ENCODE measurements around the gene ADA. TPM values are rescaled to one million over a fixed set of nuclear protein-coding genes. Genes with fewer than 3 reads are reported as not detected.

The ADA gene
- polyA plus RNA-seq, 1 of the 3 experiments (the other 2 are of a cell fraction), result 25.7 TPM

DNA sequence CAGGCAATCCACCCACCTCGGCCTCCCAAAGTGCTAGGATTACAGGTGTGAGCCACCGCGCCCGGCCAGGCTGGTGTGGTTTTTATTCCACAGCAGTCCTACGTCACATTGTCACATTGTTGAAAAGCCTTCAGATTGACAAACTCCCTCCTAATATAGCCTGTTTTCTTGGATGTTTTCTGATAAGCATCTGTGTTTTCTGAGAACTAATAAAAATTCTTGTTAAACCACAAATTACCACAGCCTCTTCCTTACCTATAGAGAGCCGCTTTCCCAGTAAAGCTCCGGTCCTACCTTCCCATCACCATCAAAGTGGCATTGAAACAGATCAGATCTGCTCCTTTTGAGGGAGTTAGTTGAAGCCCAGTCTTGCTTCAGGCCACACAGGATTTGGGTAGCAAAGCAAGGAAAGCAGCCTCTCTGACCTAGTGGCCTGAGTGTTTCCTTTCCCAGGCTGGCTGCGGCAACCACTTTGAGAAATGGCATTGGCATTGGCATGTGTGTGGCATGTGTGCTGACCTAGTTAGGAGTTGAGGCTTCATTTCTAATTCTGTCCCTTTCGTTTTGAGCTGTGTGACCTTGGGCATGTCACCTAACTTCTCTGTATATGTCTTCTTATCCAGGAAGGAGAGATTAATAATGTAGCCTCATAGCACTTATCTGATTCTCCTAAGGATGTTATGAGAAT lies 70.8 kb downstream of the ADA start (continued):
- TF ChIP-seq YY1 (IDR thresholded peaks at IDR 0.05; ENCODE audit: low read depth), result no peak
- no peak for TF ChIP-seq EP300 (IDR thresholded peaks at IDR 0.05; ENCODE audit: borderline replicate concordance in 1 of 2, low read depth in 1 of 2, low read length in 1 of 2)
- TF ChIP-seq, protein P1, sequence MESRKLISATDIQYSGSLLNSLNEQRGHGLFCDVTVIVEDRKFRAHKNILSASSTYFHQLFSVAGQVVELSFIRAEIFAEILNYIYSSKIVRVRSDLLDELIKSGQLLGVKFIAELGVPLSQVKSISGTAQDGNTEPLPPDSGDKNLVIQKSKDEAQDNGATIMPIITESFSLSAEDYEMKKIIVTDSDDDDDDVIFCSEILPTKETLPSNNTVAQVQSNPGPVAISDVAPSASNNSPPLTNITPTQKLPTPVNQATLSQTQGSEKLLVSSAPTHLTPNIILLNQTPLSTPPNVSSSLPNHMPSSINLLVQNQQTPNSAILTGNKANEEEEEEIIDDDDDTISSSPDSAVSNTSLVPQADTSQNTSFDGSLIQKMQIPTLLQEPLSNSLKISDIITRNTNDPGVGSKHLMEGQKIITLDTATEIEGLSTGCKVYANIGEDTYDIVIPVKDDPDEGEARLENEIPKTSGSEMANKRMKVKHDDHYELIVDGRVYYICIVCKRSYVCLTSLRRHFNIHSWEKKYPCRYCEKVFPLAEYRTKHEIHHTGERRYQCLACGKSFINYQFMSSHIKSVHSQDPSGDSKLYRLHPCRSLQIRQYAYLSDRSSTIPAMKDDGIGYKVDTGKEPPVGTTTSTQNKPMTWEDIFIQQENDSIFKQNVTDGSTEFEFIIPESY (IDR thresholded peaks at IDR 0.05; ENCODE audit: borderline replicate concordance, low read depth), result no peak
- no peak for TF ChIP-seq TEAD4 (IDR thresholded peaks at IDR 0.05; ENCODE audit: borderline replicate concordance, insufficient read depth)
- no peak for TF ChIP-seq TAF1 (IDR thresholded peaks at IDR 0.05; ENCODE audit: borderline replicate concordance, low read depth, low read length)

- H4K20me1 ChIP-seq (ENCODE audit: insufficient read depth), result no peaks in the 10 kb centered on the region
- POLR2A ChIA-PET, result no interaction called here
- no peaks in the 10 kb centered on the region for H3K36me3 ChIP-seq (replicated peaks in 1 of 2; ENCODE audit: control insufficient read depth in 1 of 2, insufficient read depth in 2 of 2, low read length in 1 of 2)
- H3K9ac ChIP-seq, result no peak overlapping the region
- H3K79me2 ChIP-seq (ENCODE audit: insufficient read depth), result peaks cover 28% of the 10 kb centered on the region
- peaks cover 6% of the 10 kb centered on the region for H3F3A ChIP-seq (replicated peaks; ENCODE audit: insufficient read depth)
- no peak overlapping the region for H3K4me2 ChIP-seq
- no peaks in the 10 kb centered on the region for H3K9me2 ChIP-seq
- H3K27me3 ChIP-seq (ENCODE audit: insufficient read depth), result no peaks in the 10 kb centered on the region
- no peak overlapping the region for H3K27ac ChIP-seq (ENCODE audit: low read depth in 2 of 2, low read length in 1 of 2)
- no peak overlapping the region for H3K4me3 ChIP-seq (ENCODE audit: low read depth in 2 of 2, low read length in 1 of 2)
- WGBS (ENCODE audit: low lambda C conversion rate), result 93% methylated on average over 5 of the region's 8 CpGs
- H2AFZ ChIP-seq (ENCODE audit: low read depth), result no peak overlapping the region
- CTCF ChIA-PET, result interaction anchor here (1.3 kb wide), 1 partner anchor 31 kb away, joined by 3 read pairs; no protein-coding TSS in a partner anchor
- H3K9me3 ChIP-seq, result no peaks in the 10 kb centered on the region
- H3K4me1 ChIP-seq (ENCODE audit: control insufficient read depth in 1 of 2, insufficient read depth in 2 of 2, low read depth in 1 of 2, low read length in 1 of 2), result peaks cover 9 to 29% of the 10 kb centered on the region in 2 experiments; a peak in 2 of 4 replicates
- DNase-seq, result no peak
- TF ChIP-seq GATA2 (CRISPR knock-in tag; IDR thresholded peaks at IDR 0.05) (no peak), YY1 (IDR thresholded peaks at IDR 0.05; ENCODE audit: low read depth) (no peak), MEF2A (IDR thresholded peaks at IDR 0.05; ENCODE audit: borderline replicate concordance, low read depth) (no peak), ELF1 (IDR thresholded peaks at IDR 0.05) (no peak), CHD2 (IDR thresholded peaks at IDR 0.05; ENCODE audit: low read length, partially characterized antibody) (no peak), FOXM1 (IDR thresholded peaks at IDR 0.05; ENCODE audit: low read depth) (no peak), GABPA (IDR thresholded peaks at IDR 0.05; ENCODE audit: low read depth) (no peak), TAF1 (IDR thresholded peaks at IDR 0.05; ENCODE audit: borderline replicate concordance, low read depth, low read length) (no peak), RAD21 (IDR thresholded peaks at IDR 0.05; ENCODE audit: low read length) (no peak), TEAD4 (IDR thresholded peaks at IDR 0.05; ENCODE audit: borderline replicate concordance, insufficient read depth) (no peak), MXI1 (IDR thresholded peaks at IDR 0.05; ENCODE audit: low read depth, low read length) (no peak), SIN3A (IDR thresholded peaks at IDR 0.05; ENCODE audit: borderline replicate concordance, low read depth, low read length) (no peak)
- TF ChIP-seq, protein P2, sequence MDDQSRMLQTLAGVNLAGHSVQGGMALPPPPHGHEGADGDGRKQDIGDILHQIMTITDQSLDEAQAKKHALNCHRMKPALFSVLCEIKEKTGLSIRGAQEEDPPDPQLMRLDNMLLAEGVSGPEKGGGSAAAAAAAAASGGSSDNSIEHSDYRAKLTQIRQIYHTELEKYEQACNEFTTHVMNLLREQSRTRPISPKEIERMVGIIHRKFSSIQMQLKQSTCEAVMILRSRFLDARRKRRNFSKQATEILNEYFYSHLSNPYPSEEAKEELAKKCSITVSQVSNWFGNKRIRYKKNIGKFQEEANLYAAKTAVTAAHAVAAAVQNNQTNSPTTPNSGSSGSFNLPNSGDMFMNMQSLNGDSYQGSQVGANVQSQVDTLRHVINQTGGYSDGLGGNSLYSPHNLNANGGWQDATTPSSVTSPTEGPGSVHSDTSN (IDR thresholded peaks at IDR 0.05), result no peak
- TF ChIP-seq, protein P3, sequence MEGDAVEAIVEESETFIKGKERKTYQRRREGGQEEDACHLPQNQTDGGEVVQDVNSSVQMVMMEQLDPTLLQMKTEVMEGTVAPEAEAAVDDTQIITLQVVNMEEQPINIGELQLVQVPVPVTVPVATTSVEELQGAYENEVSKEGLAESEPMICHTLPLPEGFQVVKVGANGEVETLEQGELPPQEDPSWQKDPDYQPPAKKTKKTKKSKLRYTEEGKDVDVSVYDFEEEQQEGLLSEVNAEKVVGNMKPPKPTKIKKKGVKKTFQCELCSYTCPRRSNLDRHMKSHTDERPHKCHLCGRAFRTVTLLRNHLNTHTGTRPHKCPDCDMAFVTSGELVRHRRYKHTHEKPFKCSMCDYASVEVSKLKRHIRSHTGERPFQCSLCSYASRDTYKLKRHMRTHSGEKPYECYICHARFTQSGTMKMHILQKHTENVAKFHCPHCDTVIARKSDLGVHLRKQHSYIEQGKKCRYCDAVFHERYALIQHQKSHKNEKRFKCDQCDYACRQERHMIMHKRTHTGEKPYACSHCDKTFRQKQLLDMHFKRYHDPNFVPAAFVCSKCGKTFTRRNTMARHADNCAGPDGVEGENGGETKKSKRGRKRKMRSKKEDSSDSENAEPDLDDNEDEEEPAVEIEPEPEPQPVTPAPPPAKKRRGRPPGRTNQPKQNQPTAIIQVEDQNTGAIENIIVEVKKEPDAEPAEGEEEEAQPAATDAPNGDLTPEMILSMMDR (IDR thresholded peaks at IDR 0.05), result no peak
- TF ChIP-seq, protein P4, sequence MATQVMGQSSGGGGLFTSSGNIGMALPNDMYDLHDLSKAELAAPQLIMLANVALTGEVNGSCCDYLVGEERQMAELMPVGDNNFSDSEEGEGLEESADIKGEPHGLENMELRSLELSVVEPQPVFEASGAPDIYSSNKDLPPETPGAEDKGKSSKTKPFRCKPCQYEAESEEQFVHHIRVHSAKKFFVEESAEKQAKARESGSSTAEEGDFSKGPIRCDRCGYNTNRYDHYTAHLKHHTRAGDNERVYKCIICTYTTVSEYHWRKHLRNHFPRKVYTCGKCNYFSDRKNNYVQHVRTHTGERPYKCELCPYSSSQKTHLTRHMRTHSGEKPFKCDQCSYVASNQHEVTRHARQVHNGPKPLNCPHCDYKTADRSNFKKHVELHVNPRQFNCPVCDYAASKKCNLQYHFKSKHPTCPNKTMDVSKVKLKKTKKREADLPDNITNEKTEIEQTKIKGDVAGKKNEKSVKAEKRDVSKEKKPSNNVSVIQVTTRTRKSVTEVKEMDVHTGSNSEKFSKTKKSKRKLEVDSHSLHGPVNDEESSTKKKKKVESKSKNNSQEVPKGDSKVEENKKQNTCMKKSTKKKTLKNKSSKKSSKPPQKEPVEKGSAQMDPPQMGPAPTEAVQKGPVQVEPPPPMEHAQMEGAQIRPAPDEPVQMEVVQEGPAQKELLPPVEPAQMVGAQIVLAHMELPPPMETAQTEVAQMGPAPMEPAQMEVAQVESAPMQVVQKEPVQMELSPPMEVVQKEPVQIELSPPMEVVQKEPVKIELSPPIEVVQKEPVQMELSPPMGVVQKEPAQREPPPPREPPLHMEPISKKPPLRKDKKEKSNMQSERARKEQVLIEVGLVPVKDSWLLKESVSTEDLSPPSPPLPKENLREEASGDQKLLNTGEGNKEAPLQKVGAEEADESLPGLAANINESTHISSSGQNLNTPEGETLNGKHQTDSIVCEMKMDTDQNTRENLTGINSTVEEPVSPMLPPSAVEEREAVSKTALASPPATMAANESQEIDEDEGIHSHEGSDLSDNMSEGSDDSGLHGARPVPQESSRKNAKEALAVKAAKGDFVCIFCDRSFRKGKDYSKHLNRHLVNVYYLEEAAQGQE (IDR thresholded peaks at IDR 0.05; ENCODE audit: low read depth, low read length), result no peak
- TF ChIP-seq, protein P5, sequence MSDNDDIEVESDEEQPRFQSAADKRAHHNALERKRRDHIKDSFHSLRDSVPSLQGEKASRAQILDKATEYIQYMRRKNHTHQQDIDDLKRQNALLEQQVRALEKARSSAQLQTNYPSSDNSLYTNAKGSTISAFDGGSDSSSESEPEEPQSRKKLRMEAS (IDR thresholded peaks at IDR 0.05; ENCODE audit: low read depth), result no peak
These were observed 72.0 kb downstream of the ADA start for GRCh38 chr20:44579313-44580081.

All from SK-N-SH (cell line).